Neuronal stem cell (in vitro differentiated cells): ENCODE results near the gene SS18L1.

ENCODE experiments used
- DNase-seq: peaks from one replicate; pipeline ENCODE4 v3.0.0-alpha.2; 2013; ENCODE audit warnings: low spot score
- H2AFZ ChIP-seq: one replicate; pipeline ENCODE4 v1.6.1; 2013; ENCODE audit warnings: mild to moderate bottlenecking, low read length, inconsistent platforms
- H2AK5ac ChIP-seq: 2 replicates; pipeline ENCODE4 v1.6.1; 2013; ENCODE audit warnings: low read depth, mild to moderate bottlenecking, inconsistent platforms, low read length, moderate library complexity, mixed read lengths
- H2BK120ac ChIP-seq: 2 replicates; pipeline ENCODE4 v1.6.1; 2013; ENCODE audit warnings: low read depth, mild to moderate bottlenecking, inconsistent platforms, low read length, moderate library complexity, mixed read lengths
- H2BK12ac ChIP-seq: one replicate; pipeline ENCODE4 v1.6.1; 2013; ENCODE audit warnings: low read length, inconsistent platforms
- H2BK15ac ChIP-seq: 2 replicates; pipeline ENCODE4 v1.6.1; 2013; ENCODE audit warnings: mild to moderate bottlenecking, low read length, inconsistent platforms, mixed read lengths
- H2BK5ac ChIP-seq: one replicate; pipeline ENCODE4 v1.6.1; 2013; ENCODE audit warnings: inconsistent platforms, mild to moderate bottlenecking, low read length, moderate library complexity
- H3K14ac ChIP-seq: one replicate; pipeline ENCODE4 v1.6.1; 2013; ENCODE audit warnings: low read length, inconsistent platforms
- H3K18ac ChIP-seq: 2 replicates; pipeline ENCODE4 v1.6.1; 2013; ENCODE audit warnings: low read length, inconsistent platforms
- H3K23ac ChIP-seq: 2 replicates; pipeline ENCODE4 v1.6.1; 2013; ENCODE audit warnings: low read depth, mild to moderate bottlenecking, mixed read lengths, low read length, inconsistent platforms; ENCODE audit not compliant: poor library complexity
- H3K27ac ChIP-seq: replicated peaks from 3 replicates; pipeline ENCODE4 v1.5.1; 2013; ENCODE audit warnings: low read length, inconsistent platforms
- H3K27me3 ChIP-seq, 3 experiments: 2 replicates each; pipeline ENCODE4 v1.6.1; 2013; ENCODE audit warnings: low read length in 3 of 3, mild to moderate bottlenecking in 2 of 3, inconsistent platforms in 1 of 3, low read depth in 1 of 3, mixed read lengths in 1 of 3, moderate library complexity in 1 of 3; ENCODE audit not compliant: control insufficient read depth in 3 of 3, insufficient read depth in 3 of 3
- H3K36me3 ChIP-seq, 2 donors: replicated peaks in 1 of 2; 2 replicates each; pipeline ENCODE4 v1.6.1; 2013; ENCODE audit warnings: low read length in 2 of 2; ENCODE audit not compliant: control insufficient read depth in 2 of 2, insufficient read depth in 2 of 2
- H3K4ac ChIP-seq: 2 replicates; pipeline ENCODE4 v1.6.1; 2013; ENCODE audit warnings: inconsistent platforms, mild to moderate bottlenecking, low read length, moderate library complexity
- H3K4me1 ChIP-seq, 2 donors: 1 replicate in 1 of 2; 2 replicates in 1 of 2; pipeline ENCODE4 v1.6.1; 2013; ENCODE audit warnings: low read length in 2 of 2, low read depth in 1 of 2; ENCODE audit not compliant: control insufficient read depth in 2 of 2, insufficient read depth in 1 of 2
- H3K4me2 ChIP-seq: one replicate; pipeline ENCODE4 v1.6.1; 2013; ENCODE audit warnings: mild to moderate bottlenecking, low read length, inconsistent platforms; ENCODE audit not compliant: insufficient read depth, poor library complexity, severe bottlenecking
- H3K4me3 ChIP-seq, 2 donors: 2 replicates each; pipeline ENCODE4 v1.5.1; 2013; ENCODE audit warnings: low read length in 2 of 2, mild to moderate bottlenecking in 2 of 2, inconsistent platforms in 1 of 2, moderate library complexity in 1 of 2
- H3K79me1 ChIP-seq: one replicate; pipeline ENCODE4 v1.6.1; 2013; ENCODE audit warnings: low read depth, mild to moderate bottlenecking, inconsistent platforms, low read length, moderate library complexity
- H3K9ac ChIP-seq: one replicate; pipeline ENCODE4 v1.6.1; 2013; ENCODE audit warnings: mild to moderate bottlenecking, low read depth, low read length, inconsistent platforms; ENCODE audit not compliant: poor library complexity
- H3K9me3 ChIP-seq, 2 donors: replicated peaks in 1 of 2; 2 replicates each; pipeline versions ENCODE3 to v1.6.1; 2013; ENCODE audit warnings: low read length in 2 of 2, mild to moderate bottlenecking in 2 of 2, inconsistent platforms in 1 of 2, low read depth in 1 of 2, mixed read lengths in 1 of 2, moderate library complexity in 1 of 2; ENCODE audit not compliant: control insufficient read depth in 2 of 2, insufficient read depth in 1 of 2
- H4K8ac ChIP-seq: one replicate; pipeline ENCODE4 v1.6.1; 2013; ENCODE audit warnings: low read depth, mild to moderate bottlenecking, inconsistent platforms, low read length, moderate library complexity
- H4K91ac ChIP-seq: one replicate; pipeline ENCODE4 v1.6.1; 2013; ENCODE audit warnings: low read length, low read depth, mild to moderate bottlenecking, inconsistent platforms; ENCODE audit not compliant: poor library complexity
- WGBS, 2 donors: extraction: QIAGEN DNeasy Blood & Tissue Kit; methylation state at CpG; one replicate each; pipeline ENCODE4 v1.1.7; 2013; ENCODE audit warnings: missing lambda C conversion rate in 2 of 2, mixed read lengths in 1 of 2; ENCODE audit not compliant: insufficient read length in 2 of 2, insufficient replicate concordance in 1 of 2; ENCODE audit errors: extremely low coverage in 2 of 2; 5-methylcytosine and 5-hydroxymethylcytosine counted together

The SS18L1 gene

GRCh38 chr20:62216636-62217566 is 73.3 kb downstream of the SS18L1 start:
- Histone ChIP-seq H2BK120ac (no peak overlapping the region), H2BK15ac (no peak overlapping the region), H2BK5ac (no peak overlapping the region), H3K27me3 (peaks cover 7 to 42% (median 32%) of the 10 kb centered on the region in 3 experiments), H2AFZ (no peak overlapping the region), H2BK12ac (no peak overlapping the region), H3K23ac (peak overlapping the region; percentile 55), H3K9me3 (peaks cover 0 to 2% of the 10 kb centered on the region in 2 donors), H3K79me1 (no peaks in the 10 kb centered on the region), H3K4ac (no peak overlapping the region), H3K9ac (no peak overlapping the region), H3K4me3 (no peak overlapping the region), H4K8ac (no peak overlapping the region), H3K4me2 (no peak overlapping the region), H3K4me1 (peaks cover 27 to 39% of the 10 kb centered on the region in 2 donors), H3K36me3 (no peaks in the 10 kb centered on the region), H2AK5ac (peak overlapping the region; percentile 84), H3K14ac (no peak overlapping the region), H3K18ac (no peak overlapping the region), H4K91ac (no peak overlapping the region), H3K27ac (no peak overlapping the region)
- DNase-seq = no peak
- WGBS, 2 donors = no CpG with 5 or more reads among the region's 26 CpGs

GRCh38 chr20:62217913-62218773 is 74.6 kb downstream of the SS18L1 start:
- Histone ChIP-seq H4K91ac (no peak overlapping the region), H2BK120ac (peak overlapping the region; percentile 54), H3K27me3 (peaks cover 7 to 55% (median 34%) of the 10 kb centered on the region in 3 experiments), H2AK5ac (peak overlapping the region; percentile 11), H3K36me3 (no peaks in the 10 kb centered on the region), H3K79me1 (no peaks in the 10 kb centered on the region), H3K4ac (no peak overlapping the region), H2BK5ac (no peak overlapping the region), H3K23ac (peak overlapping the region; percentile 80), H3K4me3 (peak overlapping the region in 1 of 2 donors; percentile 57), H3K18ac (peak overlapping the region; percentile 57), H2AFZ (no peak overlapping the region), H3K14ac (peak overlapping the region; percentile 27), H2BK15ac (peak overlapping the region; percentile 55), H2BK12ac (no peak overlapping the region), H3K4me1 (peaks cover 22 to 31% of the 10 kb centered on the region in 2 donors), H3K9me3 (peaks cover 0 to 2% of the 10 kb centered on the region in 2 donors), H3K27ac (no peak overlapping the region), H3K9ac (peak overlapping the region; percentile 77), H4K8ac (no peak overlapping the region), H3K4me2 (no peak overlapping the region)
- DNase-seq = no peak
- no CpG with 5 or more reads among the region's 38 CpGs for WGBS, 2 donors

- no peak overlapping the region for H2BK15ac ChIP-seq
- WGBS, 2 donors = no CpG with 5 or more reads among the region's 84 CpGs
- no peak overlapping the region for H3K14ac ChIP-seq
- H3K36me3 ChIP-seq = no peaks in the 10 kb centered on the region
- no peak overlapping the region for H3K27ac ChIP-seq
- DNase-seq = no peak
- no peak overlapping the region for H2BK120ac ChIP-seq
- H3K79me1 ChIP-seq = no peaks in the 10 kb centered on the region
- H3K4me1 ChIP-seq = peaks cover 22 to 31% of the 10 kb centered on the region in 2 donors
- H4K8ac ChIP-seq = no peak overlapping the region
- no peak overlapping the region for H4K91ac ChIP-seq
- H2BK12ac ChIP-seq = no peak overlapping the region
- H3K4me2 ChIP-seq = peak overlapping the region; percentile 84
- peaks cover 7 to 67% (median 34%) of the 10 kb centered on the region in 3 experiments for H3K27me3 ChIP-seq
- peak overlapping the region; percentile 85 for H2AFZ ChIP-seq
- no peak overlapping the region for H2AK5ac ChIP-seq
- H2BK5ac ChIP-seq = peak overlapping the region; percentile 24
- peaks cover 0 to 2% of the 10 kb centered on the region in 2 donors for H3K9me3 ChIP-seq
- H3K23ac ChIP-seq = peak overlapping the region; percentile 80
- H3K9ac ChIP-seq = peak overlapping the region; percentile 21
- peak overlapping the region; percentile 15 for H3K18ac ChIP-seq
- H3K4ac ChIP-seq = no peak overlapping the region
- peak overlapping the region; percentile 45 to 73 for H3K4me3 ChIP-seq
These were observed 75.8 kb downstream of the SS18L1 start for GRCh38 chr20:62219101-62219991.
